NCI-H2171 (cell line): Measurements from ENCODE around the gene PDZRN4.
"Not testable (repeated sequence)": the region's sequence is repeated elsewhere in the genome, so short reads cannot be mapped to it uniquely, and the experiment has no call there.

ENCODE experiments used
- DNase-seq: peaks from one replicate; lab custom pipeline; 2025; lab: John Stamatoyannopoulos, UW

The PDZRN4 gene

GRCh38 chr12:41188058-41188840, at the start of gene PDZRN4:
TSS of gene PDZRN4 (plus strand) at chr12:41188320.
- peak; percentile 17 for DNase-seq

- no peak for DNase-seq
Observed at GRCh38 chr12:41140117-41140516, 48.0 kb upstream of the PDZRN4 start.

GRCh38 chr12:41141104-41141503, 47.0 kb upstream of the PDZRN4 start:
- DNase-seq, result no peak

DNA sequence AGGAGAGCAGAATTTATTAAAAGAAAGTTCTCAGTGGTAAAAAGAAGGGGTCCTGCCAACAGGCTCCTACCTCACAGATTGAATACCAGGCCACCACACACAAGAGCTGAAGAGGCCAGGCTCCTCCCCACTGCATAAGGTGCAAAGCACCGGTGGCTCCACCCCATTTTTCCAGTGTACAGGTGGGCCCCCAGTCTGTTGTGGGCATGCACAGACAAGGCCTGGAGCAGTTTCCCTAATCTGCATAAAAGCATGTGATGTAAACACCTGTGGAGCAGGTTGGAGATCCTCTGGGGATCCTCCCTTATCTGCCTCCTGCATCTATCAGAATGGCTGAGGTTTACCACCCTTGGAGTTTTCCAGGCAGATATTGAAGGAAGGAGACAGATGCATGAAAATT, 45.7 kb upstream of the PDZRN4 start:
- peak; percentile 94 for DNase-seq

DNA sequence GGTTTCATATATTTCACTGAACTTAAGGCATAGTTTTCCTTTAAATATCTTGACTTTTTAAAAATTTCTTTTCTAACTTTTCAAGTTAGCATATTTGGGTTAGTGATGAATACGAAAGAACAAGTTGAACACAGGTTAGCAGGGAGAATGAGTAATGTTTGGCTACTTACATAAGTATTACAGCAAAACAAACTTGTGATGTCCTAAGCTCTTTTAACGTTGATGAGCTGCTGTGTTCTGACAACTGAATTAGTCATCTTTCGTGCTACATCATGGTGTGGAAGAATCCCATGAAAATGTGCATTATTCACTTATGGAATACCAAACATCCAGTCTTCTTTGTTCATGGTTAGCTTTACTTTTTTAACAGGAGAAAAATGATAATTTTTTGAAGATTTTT, 36.3 kb upstream of the PDZRN4 start:
- no peak for DNase-seq

- no peak for DNase-seq
Observed at GRCh38 chr12:41162461-41162860, 25.7 kb upstream of the PDZRN4 start.

DNA sequence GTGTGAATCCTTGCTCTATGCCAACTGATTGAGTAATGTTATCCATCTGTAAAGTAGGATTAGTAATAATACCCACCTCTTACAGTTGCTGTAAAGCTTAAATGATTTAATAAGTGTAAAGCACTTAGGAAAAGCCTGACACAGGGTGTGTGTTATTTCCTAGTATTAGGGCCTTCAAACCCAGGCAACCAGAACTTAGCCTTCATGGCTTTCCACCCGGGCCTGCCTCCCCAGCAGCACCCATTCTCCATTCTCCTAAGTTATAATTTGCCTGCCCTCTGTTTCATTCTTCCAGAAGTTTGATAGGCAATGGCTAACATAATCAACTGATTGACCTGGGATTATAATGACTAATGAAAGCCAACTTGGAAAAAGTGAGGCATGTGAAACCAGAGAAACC, 20.4 kb upstream of the PDZRN4 start:
- no peak for DNase-seq

- DNase-seq, result peak; percentile 65
Observed at GRCh38 chr12:41174602-41175001, 13.5 kb upstream of the PDZRN4 start.

GRCh38 chr12:41179507-41179906, 8.6 kb upstream of the PDZRN4 start:
- not testable (repeated sequence) for DNase-seq

GRCh38 chr12:41184864-41185263, 3.3 kb upstream of the PDZRN4 start:
- no peak for DNase-seq

- no peak for DNase-seq
Observed at GRCh38 chr12:41186026-41186425, 2.1 kb upstream of the PDZRN4 start.

- no peak for DNase-seq
Observed at GRCh38 chr12:41188841-41189394, 798 bp downstream of the PDZRN4 start.

DNA sequence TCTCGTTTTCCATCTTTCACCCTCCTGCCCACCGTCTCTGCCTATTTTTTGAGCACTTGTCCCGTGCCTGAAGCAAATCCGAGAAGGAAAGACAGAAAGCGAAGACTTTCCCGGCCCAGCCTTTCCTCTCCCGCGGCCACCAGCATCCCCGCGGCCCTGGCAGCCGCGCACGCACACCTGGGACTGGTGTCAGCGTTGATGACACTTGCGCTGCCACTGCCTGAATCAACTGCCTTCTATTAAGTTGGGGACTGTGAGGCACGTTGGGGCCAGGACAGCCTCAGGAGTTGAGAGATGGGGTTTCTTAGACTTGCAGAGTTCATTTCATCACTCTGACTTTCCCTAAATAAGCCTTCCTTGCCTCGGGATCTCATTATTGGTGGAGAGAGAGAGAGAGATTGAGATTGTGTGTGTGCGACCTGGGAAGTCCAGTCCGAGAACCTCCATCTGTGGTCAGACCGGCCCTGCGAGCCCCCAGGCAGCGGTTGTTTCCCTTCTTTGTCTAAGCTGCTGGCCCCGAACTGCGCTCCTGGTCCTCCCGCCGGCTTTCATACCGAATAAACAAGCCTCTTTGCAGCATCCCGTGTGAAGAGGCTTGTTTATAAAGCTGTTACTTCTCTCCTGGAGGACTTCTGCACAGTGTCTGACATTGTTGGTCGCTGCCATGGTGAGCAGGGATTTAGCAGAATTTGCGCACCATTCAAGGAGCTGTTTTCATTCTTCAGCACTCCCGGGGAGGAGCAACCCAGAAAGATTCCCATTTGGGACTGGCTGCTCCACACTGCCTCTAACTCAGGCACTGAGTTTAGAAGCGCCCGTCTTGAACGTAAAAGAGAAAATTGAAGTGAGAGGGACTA, 1.5 kb downstream of the PDZRN4 start:
- DNase-seq, result no peak

- DNase-seq, result peak; percentile 30
Observed at GRCh38 chr12:41190338-41190737, 2.2 kb downstream of the PDZRN4 start.

DNA sequence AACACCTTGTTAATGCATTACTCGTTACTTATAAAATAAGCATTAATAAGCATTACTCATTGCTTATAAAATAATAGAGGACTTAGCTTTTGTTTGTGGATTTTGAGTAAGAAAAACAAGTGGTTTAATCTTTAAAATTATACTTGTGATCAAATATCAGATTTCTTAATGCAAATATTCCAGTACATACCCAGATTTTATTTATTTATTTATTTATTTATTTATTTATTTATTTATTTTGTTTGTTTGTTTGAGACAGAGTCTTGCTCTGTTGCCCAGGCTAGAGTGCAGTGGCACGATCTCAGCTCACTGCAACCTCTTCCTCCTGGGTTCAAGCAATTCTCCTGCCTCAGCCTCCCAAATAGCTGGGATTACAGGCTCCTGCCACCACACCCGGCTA, 3.4 kb downstream of the PDZRN4 start:
- not testable (repeated sequence) for DNase-seq

DNA sequence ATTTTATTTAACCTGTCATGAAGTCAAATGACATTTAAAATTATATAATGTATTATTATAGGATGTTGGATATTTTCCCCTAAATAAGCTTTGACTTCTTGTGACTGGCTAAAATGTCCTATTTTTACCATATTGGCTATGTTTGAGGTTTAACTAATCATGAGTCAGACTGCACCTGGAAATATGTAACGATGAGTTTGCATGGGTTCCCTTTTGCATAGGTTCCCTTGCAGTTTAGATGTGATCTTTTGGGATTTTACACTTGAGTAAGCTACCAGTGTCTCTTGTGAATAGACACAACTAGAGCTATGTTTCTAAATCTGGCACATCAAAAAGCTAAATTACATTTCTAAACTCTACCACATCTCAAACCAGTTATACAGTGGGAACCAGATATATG, 5.2 kb downstream of the PDZRN4 start:
- DNase-seq, result no peak

- no peak for DNase-seq
Observed at GRCh38 chr12:41202051-41202450, 13.9 kb downstream of the PDZRN4 start.

DNA sequence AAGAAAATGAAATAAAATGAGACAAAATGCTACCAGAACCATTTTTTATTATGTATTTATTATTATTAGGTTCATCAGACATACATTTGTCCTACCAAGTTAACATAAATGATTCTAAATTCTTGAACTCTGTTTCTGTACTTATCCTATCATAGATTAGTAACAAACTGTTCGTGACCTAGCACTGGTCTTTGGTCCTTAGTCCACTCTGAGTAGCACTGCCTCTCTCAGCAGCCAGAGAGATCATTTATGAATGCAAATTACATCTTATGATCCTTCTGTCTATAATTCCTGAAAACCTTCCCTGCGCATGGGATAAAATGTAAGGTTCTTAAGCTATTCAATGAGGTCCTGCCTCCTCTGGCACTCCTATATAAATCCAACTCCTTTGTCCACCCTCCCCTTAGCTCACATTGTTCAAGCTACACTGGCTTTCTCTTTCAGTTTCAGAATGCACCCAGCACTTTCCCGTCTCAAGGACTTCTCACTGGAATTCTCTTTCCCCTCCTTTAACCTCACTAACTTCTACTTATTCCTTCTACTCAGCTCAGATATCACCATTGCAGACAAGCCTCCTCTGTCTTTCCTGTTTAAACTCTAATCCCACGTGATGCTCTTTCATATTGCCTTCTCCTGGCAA, 17.1 kb downstream of the PDZRN4 start:
- DNase-seq, result no peak

- DNase-seq, result no peak
Observed at GRCh38 chr12:41206298-41206697, 18.2 kb downstream of the PDZRN4 start.

DNA sequence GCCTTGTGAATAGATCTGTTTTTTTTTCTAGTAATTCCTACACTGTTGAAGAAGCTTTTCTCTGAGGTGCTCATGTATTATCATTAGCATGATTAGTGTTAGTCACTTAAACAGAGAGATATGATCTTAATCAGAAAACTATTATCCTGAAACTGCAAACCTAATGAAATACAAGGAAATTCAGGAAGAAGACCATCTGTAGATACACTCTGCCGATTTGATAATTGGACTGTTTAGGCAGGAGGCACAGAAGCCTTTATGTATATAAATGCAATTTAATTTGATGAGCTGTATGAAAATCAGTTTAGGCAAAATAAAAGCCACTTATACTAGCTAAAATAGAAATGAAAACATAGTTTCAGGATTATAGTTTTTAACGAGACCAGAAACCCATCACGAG, 23.3 kb downstream of the PDZRN4 start:
- DNase-seq, result no peak

DNA sequence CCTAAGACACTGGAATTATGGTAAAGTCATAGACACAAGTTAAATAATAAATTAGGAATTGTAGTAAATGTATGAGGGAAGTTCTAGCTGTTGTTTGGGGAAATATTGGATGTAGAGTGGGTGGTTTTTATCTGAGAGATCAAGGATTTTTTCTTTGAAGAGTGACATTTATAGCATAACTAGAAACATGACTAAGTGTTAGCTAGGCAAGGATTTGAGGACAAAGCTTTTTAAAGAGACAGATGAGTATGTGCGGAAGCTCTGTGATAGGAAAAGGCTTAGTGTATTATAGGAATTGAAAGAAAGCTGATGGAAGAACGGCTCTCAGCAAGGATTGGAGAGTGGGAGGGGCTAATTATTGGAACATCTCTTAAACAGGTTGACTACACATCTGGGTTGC, 24.5 kb downstream of the PDZRN4 start:
- DNase-seq, result no peak

- DNase-seq, result peak; percentile 44
Observed at GRCh38 chr12:41213107-41213506, 25.0 kb downstream of the PDZRN4 start.
